HG03378 (cell line): ENCODE results near the gene PSD2.

Source experiments
- ATAC-seq: cut with Tn5 transposase; IDR thresholded peaks from one replicate; pipeline ENCODE4 v1.9.1; 2021; ENCODE audit warnings: mild to moderate bottlenecking, moderate library complexity; ENCODE audit not compliant: unreplicated experiment

Gene PSD2

DNA sequence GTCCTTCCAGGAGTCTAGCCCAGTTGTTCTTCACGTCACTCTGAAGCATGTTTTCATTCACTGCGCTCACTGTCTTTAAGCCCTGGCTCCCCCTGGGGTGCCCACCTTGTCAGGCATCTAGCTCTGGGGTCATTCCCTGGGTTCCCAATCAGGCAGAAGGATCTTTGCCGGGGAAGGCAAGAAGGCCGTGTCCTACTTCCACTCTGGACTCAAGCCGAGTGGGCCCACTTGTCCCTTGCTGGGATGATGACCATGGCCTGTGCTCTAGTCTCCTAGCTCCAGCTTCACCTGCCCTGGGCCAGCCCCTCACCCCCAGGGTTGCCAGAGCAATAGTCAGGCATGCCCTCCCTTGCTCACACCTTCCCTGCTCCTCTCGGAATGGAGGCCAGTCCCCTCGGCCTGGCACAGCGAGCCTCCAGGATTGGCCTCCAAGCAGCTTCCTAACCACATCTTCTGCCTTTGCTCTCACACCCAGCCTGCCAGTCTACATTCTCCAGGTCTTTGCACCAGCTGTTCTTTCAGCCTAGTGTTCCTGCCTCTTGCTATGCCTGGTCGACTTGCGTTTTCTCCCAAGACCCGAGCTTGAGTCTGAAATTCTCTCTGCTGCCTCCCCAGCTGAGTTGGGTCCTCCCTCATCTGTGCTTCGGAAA is 32.2 kb upstream of the PSD2 start:
- no peak for ATAC-seq

DNA sequence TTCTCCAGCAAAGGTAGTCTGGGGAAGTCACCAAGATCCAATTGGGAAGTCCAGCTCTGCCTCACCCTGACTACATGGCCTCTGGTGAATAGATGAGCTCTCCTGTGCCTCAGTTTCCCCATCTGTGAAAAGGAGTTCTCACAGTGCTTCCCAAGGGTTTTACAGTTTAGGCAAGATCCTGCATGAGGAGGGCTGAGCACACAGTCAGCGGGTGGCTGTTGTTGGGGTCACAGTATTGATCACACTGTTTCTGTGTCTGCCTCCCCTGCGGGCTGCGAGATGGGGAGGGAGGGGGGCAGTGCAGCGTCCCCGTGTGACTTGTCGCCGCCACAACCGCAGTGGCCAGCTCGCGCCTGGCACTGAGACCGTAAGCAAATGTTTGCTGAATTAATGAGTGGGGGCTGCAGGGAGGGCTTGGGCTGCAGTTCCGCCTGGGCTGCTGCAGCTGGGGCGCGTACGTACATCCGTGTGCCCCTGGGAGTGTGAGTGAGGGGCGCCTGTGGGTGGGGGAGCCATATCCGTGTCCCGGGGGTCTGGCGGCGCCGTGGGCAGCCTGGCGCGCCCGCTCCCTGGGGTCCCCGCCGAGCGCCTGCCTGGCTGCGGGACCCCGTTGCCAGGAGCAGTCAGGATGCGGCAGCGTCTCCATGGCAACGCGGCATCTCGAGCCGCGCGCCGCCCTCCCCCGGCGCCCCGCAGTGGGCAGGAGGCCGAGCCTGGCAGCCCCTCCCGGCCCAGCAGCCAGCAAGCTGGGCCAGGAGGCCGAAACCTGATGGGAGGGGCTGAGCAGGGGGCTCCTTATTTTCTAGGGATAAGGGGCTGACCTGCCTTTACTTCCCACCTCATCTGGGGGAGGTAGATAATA is 31.4 kb upstream of the PSD2 start:
- no peak for ATAC-seq

DNA sequence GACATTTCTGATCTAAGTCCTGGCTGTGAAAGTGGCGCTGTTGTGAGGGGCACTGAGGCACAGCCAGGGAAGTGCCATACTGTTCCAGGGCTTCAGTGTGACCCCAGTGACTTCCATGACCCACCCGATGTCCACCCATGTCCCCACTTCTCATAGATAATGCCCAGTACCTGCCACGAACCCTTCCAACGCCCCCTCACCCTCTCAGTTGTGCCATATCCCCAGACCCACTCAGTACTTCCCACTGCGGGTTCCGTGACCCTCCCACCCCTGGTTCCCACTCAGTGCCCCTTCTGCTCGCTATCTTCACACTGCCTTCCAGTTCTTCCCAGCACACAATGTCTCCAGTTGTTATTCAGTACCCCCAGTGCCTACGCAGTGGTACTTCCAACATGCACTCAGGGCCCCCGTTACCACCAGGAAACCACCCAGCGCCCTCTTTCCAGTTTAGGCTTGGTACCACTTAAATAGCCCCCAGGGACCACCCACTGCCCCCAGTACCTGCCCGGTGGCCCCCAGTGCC is 30.7 kb upstream of the PSD2 start:
- ATAC-seq, result no peak

DNA sequence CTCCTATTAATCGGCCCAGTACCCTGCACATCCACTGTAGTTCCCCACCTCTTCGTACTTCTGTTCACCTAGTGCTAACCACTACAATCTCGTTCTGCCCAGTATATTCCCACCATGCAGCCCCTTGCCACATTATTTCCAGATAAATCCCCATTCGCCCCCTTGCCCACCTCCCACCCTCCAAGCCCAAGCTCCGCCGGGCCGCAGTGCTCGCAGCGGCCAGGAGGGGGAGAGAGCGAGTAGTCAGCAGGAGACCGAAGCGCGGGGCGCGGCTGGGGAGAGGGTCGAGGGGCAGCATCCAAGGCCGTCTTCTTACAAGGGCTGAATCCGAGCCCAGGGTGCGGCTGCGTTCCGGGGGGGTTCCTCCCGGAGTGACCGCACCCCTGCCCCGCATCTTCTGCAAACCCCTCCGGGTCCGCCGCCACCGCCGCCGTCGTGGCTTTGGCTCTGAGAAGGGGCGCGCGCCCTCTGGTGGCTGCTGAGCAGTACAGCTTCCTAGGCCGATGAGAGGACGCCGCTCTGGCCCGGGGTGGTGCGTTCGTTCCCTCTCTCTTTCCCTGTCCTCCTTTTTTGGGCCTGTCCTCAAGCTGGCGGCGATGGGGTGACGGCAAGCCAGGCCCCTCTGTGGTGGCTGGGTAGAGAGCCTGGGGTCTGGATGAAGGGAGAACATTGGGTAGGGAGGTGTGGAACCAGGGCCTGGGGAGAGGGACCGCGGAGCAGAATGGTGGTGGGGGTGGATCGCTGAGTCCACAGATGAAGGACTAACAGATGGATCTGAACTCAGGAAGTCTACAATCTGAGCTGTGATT is 30.0 kb upstream of the PSD2 start:
- ATAC-seq, result peak; percentile 64

DNA sequence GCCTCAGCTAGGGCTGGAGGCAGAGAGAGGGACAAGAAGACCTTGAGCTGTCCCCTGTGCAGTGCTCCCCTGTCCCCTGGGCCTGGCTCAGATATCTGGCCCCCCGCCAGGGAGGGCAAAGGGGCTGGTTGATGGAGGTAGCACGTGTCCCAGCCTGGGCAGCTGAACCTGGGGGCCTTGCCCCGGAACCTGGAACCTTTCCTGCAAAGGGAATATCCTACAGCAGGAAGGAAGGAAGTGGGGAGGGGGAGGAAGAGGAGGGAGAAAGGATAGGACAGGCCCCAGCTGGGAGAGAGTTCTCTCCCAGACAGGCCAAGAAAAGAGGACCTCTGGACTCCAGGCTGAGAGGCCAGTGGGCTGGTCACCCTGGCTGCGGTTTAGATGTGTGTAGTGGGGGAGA is 27.6 kb upstream of the PSD2 start:
- no peak for ATAC-seq

DNA sequence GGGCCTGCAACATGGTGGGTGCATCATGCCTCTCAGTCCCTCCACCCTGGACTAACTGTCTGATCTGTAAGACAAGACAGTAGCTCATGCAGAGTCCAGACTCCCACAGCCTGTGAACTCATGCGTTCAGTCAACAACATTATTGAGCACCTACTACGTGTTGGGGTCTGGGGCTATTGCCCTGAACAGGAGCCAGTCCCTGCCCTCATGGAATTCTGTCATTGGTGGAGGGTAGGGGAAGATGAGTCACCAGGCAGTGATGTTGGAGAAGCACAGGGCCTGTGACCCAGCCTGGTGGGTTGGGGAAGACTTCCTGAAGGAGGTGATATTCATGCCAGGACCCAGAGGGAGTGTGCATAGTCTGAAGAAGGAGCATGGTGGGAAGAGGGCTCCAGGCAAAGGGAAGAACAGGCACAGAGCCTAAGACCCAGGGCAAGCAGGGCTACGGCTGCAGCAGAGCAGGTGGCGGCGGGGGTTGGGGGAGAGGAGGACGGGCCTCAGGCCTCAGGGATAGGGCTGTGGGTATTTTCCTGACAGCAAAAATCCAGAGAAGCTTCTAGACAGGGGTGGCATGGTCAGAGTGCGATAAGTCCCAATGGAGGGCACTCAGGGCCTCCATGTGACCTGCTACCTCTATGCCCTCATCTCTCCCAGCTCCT is 26.7 kb upstream of the PSD2 start:
- ATAC-seq, result no peak

DNA sequence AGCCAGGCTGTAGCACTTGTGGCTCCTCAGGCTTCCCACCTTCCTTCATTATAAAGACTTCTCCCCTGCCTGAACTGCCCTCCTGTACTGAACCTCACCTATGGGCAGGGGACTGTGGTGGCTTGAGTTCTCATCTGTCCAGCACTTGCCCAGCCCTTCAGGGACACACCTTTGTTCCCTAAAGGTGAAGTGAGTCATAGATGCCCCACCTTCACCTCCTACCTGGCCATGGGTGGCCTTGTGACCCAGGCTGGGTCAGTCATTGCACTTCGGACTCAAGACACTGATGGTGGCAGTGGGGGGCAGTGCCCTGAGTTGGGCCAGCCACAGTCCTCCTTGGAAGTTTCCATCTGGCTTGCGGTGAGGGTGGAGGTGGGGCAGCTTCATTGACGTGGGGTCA is 26.1 kb upstream of the PSD2 start:
- no peak for ATAC-seq

DNA sequence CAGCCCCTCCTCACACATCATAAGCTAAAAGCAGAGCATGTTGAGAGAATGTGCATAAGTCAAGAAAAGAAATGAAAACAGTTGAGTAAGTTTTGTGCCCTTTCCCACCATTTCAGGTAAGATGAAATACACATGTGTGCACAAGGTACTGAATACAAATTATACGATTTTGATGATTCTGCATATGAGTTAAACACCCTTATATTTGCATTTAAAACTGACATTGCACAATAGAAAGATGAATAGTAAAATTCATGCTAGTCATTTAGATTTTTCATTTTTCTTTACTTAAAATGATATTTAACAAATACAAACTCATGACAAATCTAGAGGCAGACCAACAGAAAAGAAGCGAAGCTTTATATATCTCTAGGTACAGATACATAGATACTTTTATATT is 24.9 kb upstream of the PSD2 start:
- ATAC-seq, result no peak

DNA sequence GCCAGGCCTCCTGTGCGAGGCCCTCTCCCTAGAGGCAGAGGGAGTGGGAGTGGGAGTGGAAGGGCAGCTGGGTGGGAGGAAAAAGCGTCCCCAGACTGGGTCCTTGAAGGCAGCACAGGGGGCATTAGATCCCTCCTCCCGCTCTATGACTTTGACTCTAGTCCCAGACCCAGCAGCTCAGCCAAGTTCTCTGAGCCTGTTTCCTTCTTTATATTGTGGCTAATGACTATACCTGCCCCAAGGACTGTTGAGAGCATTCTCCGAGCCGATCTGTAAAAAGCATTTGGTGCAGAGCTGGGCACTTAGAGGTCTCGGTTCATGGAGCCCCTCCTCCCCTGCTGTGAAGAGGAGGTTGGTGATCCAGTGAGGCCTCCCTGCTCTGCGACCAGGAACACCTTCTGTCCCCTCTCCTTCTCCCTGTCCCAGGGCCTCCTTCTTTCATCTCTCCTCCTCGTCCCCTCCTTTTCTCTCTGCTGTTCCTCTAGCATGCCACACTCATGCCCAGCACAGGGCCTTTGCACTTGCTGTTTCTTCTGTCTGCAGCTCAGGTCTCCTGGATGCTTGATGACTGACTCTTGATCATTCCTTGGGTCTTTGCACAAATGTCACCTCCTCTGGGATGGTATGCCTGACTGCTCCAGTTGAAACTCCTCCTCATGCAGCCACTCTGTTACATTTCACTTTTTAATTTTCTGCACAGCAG is 23.4 kb upstream of the PSD2 start:
- no peak for ATAC-seq

DNA sequence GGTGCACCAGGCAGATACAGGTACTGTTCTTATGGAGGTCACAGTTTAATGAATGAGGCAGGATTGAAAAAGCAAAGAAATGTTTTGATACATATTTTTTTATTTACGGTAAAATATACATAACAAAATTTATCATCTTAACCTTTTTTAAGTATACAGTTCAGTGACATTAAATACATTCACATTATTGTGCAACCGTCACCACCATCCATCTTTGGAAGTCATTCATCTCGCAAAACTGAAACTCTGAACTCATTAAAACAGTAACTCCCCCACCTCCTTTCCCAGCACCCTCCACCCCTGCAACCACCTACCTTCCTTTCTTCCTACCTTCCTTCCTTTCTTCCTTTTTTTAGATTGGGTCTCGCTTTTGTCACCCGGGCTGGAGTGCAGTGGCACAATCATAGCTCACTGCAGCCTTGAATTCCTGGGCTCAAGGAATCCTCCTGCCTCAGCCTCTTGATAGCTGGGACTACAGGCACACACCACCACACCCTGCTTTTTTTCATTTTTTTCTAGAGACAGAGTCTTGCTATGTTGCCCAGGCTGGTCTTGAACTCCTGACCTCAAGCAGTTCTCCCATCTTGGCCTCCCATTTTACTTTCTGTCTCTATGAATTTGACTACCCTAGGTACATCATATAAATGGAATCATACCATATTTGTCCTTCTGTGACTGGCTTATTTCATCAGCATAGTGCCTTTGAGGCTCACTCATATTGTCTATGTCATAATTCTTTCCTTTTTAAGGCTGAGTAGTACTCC is 22.5 kb upstream of the PSD2 start:
- no peak for ATAC-seq

DNA sequence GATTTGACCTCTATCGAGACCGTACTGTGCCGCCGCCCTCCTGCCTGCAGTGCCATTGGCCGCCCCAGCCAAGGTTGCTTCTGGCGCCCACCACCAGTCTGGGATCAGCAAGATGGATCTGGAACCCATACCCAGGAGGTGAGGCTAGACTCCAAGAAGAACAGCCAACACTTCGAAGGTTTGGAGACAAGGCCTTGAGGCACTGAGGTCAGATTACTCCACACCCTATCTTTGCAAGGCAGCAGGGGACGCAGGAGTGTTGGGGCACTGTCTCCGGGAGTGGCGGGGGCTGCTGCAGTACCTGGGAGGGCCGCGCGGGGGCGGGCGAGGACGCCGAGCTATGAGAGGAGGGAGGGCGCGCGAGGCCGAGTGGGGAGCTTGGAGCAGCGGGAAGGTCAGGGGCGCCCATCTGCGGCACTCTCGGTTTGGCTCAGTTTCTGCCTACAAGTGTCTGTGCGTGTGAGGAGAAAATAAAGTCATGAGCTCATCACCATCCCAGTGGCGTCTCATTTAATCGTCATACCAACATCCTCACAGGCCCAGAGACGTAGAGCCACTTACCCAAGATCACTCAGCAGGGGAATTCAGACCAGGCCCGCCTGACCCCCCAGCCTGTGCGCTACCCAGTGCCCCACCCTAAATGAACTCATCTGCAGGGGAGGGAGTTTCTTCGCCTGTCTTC is 20.5 kb upstream of the PSD2 start:
- ATAC-seq, result no peak

DNA sequence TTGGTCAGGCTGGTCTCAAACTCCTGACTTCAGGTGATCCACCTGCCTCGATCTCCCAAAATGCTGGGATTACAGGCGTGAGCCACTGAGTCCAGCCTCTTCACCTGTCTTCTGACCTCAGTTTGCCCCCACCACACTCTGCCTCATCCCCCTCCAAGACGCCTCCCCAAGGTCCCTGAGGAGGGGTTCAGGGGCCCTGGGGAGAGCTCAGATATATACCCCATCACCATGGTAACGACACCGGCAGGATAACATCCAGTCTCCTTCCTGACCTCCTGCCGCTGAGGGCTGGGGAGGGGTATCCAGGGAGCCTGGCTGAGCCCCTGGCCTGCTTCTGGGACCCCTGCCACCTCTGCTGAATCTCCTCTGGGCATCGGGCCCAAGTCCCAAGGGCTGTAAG is 19.7 kb upstream of the PSD2 start:
- no peak for ATAC-seq

DNA sequence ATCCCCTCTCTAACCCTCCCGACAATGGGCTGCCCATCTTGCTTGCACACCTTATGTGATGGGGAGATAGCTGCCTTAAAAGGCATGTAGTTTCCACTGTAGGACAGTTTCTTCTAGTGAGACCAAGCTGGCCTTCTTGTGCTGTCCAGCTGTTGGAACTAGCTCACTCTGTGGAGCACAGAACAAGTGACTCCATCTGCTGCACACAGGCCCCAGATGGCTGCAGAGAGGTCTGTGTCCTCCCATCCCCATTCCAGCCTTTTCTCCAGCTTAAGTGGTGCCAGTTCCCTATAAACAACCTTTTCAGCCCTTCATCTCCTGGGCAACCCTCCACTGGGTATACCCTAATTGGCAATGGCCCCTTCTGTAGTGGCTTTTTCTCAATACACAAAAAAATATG is 18.7 kb upstream of the PSD2 start:
- no peak for ATAC-seq

DNA sequence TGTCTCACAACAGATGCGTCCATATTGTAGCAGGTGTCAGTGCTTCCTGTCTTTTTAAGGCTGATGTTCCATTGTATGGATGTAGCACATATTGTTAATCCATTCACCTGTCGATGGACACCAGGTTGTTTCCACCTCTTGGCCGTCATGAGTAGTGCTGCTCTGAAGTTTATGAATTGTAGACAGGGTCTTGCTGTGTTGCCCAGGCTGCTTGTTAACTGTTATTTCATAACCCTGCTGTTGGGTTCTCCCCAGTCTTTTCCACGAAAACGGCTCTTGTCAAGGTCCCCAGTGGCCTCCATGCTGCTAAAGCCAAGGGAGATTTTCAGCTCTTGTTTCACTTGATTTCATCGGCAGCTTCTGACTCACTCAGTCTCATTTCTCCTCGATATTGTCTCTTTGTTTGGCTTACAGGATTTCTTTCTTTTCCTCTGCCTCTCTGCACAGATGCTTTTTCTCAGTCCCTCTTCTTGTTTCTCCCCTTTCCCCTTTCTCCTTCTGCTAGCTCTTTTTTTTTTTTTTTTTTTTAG is 12.1 kb upstream of the PSD2 start:
- ATAC-seq, result no peak

DNA sequence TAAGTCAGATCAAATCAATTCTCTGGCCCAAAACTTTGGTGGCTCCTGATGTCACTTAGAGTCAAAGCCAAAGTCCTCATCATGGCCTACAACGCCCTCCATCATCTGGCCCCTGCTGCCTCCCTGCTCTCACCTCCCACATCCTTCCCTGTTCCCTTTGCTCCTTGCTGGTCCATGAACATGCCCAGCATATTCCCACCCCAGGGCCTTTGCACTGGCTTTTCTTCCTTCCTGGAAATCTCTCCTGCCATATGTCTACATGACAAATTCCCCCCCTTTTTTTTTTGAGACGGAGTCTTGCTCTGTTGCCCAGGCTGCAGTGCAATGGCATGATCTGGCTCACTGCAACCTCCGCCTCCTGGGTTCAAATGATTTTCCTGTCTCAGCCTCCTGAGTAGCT is 11.1 kb upstream of the PSD2 start:
- no peak for ATAC-seq

DNA sequence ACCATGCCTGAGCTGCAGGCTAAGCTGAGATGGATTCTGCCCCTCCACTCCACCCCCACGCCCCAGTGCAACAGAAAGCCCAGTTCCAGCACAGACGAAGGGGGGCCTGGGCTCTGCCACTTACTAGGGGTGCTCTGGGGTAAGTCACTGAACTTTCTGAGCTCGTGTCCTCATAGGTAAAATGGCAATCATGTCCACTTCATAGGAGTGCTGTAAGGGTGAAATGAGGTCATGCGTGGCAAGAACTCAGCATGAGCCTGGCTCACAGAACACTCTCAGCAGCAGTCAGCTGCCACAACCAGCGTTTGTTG is 8.4 kb upstream of the PSD2 start:
- ATAC-seq, result no peak

DNA sequence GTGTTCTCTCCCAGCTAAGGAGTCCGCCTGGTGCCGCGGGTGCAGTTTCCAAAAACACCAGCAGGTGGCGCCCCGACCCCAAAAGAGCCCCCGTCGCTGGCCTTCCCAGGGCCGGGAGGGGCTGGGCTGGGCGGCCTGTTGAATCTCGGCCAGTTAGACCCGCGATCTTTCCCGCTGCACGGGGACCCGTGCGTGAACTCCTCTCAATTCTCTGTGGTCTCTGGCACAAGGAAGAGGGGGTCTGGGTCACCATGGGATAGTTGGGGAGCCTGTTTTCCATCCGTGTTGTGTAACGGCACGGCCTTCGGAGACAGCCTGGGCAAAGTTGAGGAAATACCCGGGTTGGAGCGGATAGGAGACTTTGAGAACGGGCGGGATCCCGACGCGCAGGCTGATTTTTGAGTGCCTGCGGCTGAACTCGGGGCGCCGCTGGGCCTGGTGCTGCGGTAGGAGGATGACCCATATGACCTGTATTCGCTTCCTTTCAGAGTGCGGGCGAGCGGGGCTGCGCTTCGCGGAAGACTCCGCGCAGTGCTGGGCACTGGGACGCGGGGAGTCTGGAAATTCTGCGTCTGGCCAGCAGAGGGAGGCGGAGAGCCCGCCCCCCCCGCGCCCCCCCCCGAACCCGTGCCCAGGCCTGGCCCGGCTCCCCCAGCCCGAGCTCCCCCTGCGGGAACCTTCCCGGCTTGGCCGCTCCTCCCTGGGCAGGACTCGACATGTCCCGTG is 7.9 kb upstream of the PSD2 start:
- ATAC-seq, result peak; percentile 62

DNA sequence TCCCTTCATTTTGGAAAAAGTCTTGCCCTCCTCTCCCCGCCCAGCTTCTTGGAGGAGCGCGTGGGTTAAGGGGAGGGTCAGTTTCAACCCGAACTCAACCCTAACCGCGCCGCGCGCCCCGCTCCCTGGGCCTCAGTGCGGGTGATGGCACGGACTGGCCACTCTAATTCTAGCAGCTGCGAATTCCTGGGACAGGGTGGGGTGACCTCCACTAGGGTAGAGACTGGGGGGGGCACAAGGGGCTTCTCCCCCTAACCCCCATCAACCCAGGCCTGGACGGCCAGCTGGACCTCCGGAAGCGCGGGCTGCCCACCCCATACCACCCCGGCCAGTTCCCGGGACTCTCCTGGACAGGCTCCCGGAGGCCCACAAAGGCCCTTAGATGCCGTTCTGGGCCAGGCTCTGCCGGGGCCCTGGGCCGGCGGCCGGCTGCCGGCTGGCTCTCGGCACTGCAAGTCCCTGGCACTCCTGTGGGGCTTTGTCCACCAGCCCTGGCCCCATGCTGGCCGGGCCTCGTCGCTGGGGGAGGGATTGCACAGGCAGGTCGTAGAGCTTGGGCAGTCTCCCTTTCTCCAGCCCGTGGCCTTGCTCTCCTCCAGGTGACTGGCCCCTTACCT is 7.2 kb upstream of the PSD2 start:
- no peak for ATAC-seq
